GM23338 (cell line): ENCODE data around the gene CYP4Z1.
"Not testable (repeated sequence)": the region's sequence is repeated elsewhere in the genome, so short reads cannot be mapped to it uniquely, and the experiment has no call there.

Experiments used
- CREB1 ChIP-seq: fragments of 250-450 bp; sonication (Bioruptor Pico); IDR thresholded peaks from 2 replicates; pipeline ENCODE4 v1.5.0; 2020; ENCODE audit warnings: low read depth, mild to moderate bottlenecking, moderate library complexity
- EZH2 ChIP-seq: fragments of 200-600 bp; sonication (generic); IDR thresholded peaks from one replicate; pipeline ENCODE4 v1.8.0; 2017; ENCODE audit warnings: antibody characterized with exemption, mild to moderate bottlenecking, low read depth; ENCODE audit not compliant: unreplicated experiment
- EZH2phosphoT487 ChIP-seq: fragments of 200-600 bp; sonication (generic); IDR thresholded peaks from one replicate; pipeline ENCODE4 v1.8.1; 2018; ENCODE audit warnings: antibody characterized with exemption; ENCODE audit not compliant: unreplicated experiment
- JUNB ChIP-seq: IDR thresholded peaks from one replicate; pipeline ENCODE4 v1.6.1; 2016; ENCODE audit warnings: antibody characterized with exemption; ENCODE audit not compliant: unreplicated experiment
- NANOG ChIP-seq: IDR thresholded peaks from 2 replicates; pipeline ENCODE4 v1.6.1; 2016; ENCODE audit warnings: antibody characterized with exemption, borderline replicate concordance
- POLR2AphosphoS5 ChIP-seq: IDR thresholded peaks from 2 replicates; pipeline ENCODE4 v1.6.1; 2016; ENCODE audit warnings: antibody characterized with exemption, low read depth
- TF ChIP-seq, protein P1 (sequence below), 2 experiments: fragments of 200-600 bp in 1 of 2; sonication (generic) in 1 of 2; conservative IDR thresholded peaks; 2 replicates each; pipeline versions ENCODE4 v1.5.1 to v1.6.1; 2016 to 2017; ENCODE audit warnings: antibody characterized with exemption in 2 of 2, low read depth in 2 of 2, mild to moderate bottlenecking in 2 of 2, moderate library complexity in 1 of 2
- TF ChIP-seq, protein P2 (sequence below): IDR thresholded peaks from one replicate; pipeline ENCODE4 v1.6.1; 2018; ENCODE audit warnings: antibody characterized with exemption; ENCODE audit not compliant: unreplicated experiment

DNA sequence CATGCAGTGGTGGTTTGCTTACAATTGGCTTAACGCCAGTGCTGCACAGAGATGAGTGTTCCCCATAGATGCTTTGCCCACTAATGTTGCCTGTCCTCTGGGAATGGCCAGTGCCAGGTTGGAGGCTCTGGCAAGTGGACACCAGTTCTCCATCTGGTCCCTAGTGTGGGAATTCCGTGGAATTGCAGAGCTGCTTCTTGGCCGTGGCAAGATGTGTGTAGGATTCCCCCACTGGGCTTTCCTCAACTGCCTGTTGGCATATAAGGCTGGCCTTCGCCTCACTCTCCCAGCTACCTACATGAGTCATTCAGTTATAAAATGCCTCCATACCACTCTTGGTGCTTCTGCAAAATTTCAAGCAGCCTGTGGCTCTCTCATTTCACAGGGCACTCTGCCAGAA, 2.0 kb downstream of the CYP4Z1 start:
- TF ChIP-seq, protein P1, sequence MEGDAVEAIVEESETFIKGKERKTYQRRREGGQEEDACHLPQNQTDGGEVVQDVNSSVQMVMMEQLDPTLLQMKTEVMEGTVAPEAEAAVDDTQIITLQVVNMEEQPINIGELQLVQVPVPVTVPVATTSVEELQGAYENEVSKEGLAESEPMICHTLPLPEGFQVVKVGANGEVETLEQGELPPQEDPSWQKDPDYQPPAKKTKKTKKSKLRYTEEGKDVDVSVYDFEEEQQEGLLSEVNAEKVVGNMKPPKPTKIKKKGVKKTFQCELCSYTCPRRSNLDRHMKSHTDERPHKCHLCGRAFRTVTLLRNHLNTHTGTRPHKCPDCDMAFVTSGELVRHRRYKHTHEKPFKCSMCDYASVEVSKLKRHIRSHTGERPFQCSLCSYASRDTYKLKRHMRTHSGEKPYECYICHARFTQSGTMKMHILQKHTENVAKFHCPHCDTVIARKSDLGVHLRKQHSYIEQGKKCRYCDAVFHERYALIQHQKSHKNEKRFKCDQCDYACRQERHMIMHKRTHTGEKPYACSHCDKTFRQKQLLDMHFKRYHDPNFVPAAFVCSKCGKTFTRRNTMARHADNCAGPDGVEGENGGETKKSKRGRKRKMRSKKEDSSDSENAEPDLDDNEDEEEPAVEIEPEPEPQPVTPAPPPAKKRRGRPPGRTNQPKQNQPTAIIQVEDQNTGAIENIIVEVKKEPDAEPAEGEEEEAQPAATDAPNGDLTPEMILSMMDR (conservative IDR thresholded peaks at IDR 0.05; ENCODE audit: low read depth in 2 of 2) = not testable (repeated sequence)
- TF ChIP-seq NANOG; EZH2; POLR2AphosphoS5; CREB1 (CRISPR knock-in tag); EZH2phosphoT487; JUNB: not testable (repeated sequence)
- TF ChIP-seq, protein P2, sequence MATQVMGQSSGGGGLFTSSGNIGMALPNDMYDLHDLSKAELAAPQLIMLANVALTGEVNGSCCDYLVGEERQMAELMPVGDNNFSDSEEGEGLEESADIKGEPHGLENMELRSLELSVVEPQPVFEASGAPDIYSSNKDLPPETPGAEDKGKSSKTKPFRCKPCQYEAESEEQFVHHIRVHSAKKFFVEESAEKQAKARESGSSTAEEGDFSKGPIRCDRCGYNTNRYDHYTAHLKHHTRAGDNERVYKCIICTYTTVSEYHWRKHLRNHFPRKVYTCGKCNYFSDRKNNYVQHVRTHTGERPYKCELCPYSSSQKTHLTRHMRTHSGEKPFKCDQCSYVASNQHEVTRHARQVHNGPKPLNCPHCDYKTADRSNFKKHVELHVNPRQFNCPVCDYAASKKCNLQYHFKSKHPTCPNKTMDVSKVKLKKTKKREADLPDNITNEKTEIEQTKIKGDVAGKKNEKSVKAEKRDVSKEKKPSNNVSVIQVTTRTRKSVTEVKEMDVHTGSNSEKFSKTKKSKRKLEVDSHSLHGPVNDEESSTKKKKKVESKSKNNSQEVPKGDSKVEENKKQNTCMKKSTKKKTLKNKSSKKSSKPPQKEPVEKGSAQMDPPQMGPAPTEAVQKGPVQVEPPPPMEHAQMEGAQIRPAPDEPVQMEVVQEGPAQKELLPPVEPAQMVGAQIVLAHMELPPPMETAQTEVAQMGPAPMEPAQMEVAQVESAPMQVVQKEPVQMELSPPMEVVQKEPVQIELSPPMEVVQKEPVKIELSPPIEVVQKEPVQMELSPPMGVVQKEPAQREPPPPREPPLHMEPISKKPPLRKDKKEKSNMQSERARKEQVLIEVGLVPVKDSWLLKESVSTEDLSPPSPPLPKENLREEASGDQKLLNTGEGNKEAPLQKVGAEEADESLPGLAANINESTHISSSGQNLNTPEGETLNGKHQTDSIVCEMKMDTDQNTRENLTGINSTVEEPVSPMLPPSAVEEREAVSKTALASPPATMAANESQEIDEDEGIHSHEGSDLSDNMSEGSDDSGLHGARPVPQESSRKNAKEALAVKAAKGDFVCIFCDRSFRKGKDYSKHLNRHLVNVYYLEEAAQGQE = not testable (repeated sequence)
